ENCODE measurements around the gene BABAM2. TPM values are rescaled to one million over a fixed set of nuclear protein-coding genes. Genes with fewer than 3 reads are reported as not detected.

BABAM2 gene
- total RNA-seq, 1 experiment from 2014 or later, result 27.1 TPM

GRCh38 chr2:27996156-27996922 is 105.8 kb downstream of the BABAM2 start:
- H3K4me1 Mint-ChIP-seq, result peaks cover 5% of the 10 kb centered on the region in 2 experiments
- Histone ChIP-seq H4K8ac (replicated peaks; ENCODE audit: insufficient read length, low read depth, low read length) (no peak overlapping the region), H3K18ac (ENCODE audit: insufficient read length, low read depth, low read length) (no peak overlapping the region), H3K27ac (ENCODE audit: insufficient read length, low read depth, low read length) (no peak overlapping the region), H4K91ac (ENCODE audit: insufficient read length, low read depth, low read length) (no peak overlapping the region), H3K79me2 (ENCODE audit: insufficient read depth, low read length) (no peaks in the 10 kb centered on the region), H4K20me1 (ENCODE audit: control insufficient read depth, insufficient read depth, insufficient read length) (no peaks in the 10 kb centered on the region), H2AK5ac (ENCODE audit: insufficient read length, low read length) (no peak overlapping the region), H3K56ac (ENCODE audit: insufficient read length, low read depth, low read length) (no peak overlapping the region), H3T11ph (ENCODE audit: low read length) (no peak overlapping the region), H2BK12ac (ENCODE audit: insufficient read length, low read depth, low read length) (no peak overlapping the region), H2BK20ac (ENCODE audit: low read depth, low read length, poor library complexity, severe bottlenecking) (no peak overlapping the region), H2AFZ (ENCODE audit: low read length) (no peak overlapping the region), H3K9ac (ENCODE audit: extremely low read depth, insufficient read length, low read length) (no peak overlapping the region), H3K23me2 (ENCODE audit: insufficient read length, low read depth, low read length, poor library complexity, severe bottlenecking) (no peaks in the 10 kb centered on the region), H2BK5ac (ENCODE audit: insufficient read length, low read length) (no peak overlapping the region), H3K27me3 (ENCODE audit: insufficient read depth, low read length) (no peaks in the 10 kb centered on the region), H3K14ac (ENCODE audit: insufficient read depth, low read length) (no peak overlapping the region), H3K4me1 (ENCODE audit: insufficient read depth, low read length) (no peaks in the 10 kb centered on the region), H3K9me3 (ENCODE audit: control insufficient read depth, low read depth, low read length) (no peaks in the 10 kb centered on the region), H2BK15ac (ENCODE audit: low read depth, low read length) (no peak overlapping the region), H4K5ac (ENCODE audit: insufficient read length, low read depth, low read length) (no peak overlapping the region), H2BK120ac (ENCODE audit: low read depth, low read length, poor library complexity, severe bottlenecking) (no peak overlapping the region), H3K4ac (ENCODE audit: low read depth, low read length) (no peak overlapping the region), H3K23ac (ENCODE audit: insufficient read length, low read depth, low read length) (no peak overlapping the region), H3K79me1 (ENCODE audit: insufficient read depth, low read depth, low read length, poor library complexity, severe bottlenecking) (no peaks in the 10 kb centered on the region), H3K4me2 (ENCODE audit: insufficient read depth, insufficient read length, low read length) (no peak overlapping the region)
- no peak overlapping the region for H3K4me3 Mint-ChIP-seq
- peak overlapping the region in 2 of 3 experiments; percentile 34 to 36; a peak in 2 of 7 replicates for H3K27ac Mint-ChIP-seq
- H3K36me3 Mint-ChIP-seq (ENCODE audit: insufficient read depth in 1 of 3, low read depth in 3 of 3), result peaks cover 2 to 7% (median 4%) of the 10 kb centered on the region in 3 experiments; a peak in 5 of 7 replicates
- no peaks in the 10 kb centered on the region for H3K27me3 Mint-ChIP-seq (ENCODE audit: low read depth)
- WGBS (ENCODE audit: extremely low coverage, insufficient read length, low lambda C conversion rate), result no CpG with 5 or more reads among the region's 5 CpGs
- peaks cover 0 to 3% of the 10 kb centered on the region in 2 experiments; a peak in 1 of 5 replicates for H3K9me3 Mint-ChIP-seq
- no peak for DNase-seq
- TF ChIP-seq, protein P1, sequence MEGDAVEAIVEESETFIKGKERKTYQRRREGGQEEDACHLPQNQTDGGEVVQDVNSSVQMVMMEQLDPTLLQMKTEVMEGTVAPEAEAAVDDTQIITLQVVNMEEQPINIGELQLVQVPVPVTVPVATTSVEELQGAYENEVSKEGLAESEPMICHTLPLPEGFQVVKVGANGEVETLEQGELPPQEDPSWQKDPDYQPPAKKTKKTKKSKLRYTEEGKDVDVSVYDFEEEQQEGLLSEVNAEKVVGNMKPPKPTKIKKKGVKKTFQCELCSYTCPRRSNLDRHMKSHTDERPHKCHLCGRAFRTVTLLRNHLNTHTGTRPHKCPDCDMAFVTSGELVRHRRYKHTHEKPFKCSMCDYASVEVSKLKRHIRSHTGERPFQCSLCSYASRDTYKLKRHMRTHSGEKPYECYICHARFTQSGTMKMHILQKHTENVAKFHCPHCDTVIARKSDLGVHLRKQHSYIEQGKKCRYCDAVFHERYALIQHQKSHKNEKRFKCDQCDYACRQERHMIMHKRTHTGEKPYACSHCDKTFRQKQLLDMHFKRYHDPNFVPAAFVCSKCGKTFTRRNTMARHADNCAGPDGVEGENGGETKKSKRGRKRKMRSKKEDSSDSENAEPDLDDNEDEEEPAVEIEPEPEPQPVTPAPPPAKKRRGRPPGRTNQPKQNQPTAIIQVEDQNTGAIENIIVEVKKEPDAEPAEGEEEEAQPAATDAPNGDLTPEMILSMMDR (conservative IDR thresholded peaks at IDR 0.05), result no peak

All from H9 (cell line).